ENCODE data around the gene RP9. TPM values are rescaled to one million over a fixed set of nuclear protein-coding genes. Genes with fewer than 3 reads are reported as not detected.

RP9 gene
- total and polyA plus RNA-seq, 2 donors (not counting 1 experiment from before 2014, with no cell fraction given) = 19.2 to 23.4 TPM

DNA sequence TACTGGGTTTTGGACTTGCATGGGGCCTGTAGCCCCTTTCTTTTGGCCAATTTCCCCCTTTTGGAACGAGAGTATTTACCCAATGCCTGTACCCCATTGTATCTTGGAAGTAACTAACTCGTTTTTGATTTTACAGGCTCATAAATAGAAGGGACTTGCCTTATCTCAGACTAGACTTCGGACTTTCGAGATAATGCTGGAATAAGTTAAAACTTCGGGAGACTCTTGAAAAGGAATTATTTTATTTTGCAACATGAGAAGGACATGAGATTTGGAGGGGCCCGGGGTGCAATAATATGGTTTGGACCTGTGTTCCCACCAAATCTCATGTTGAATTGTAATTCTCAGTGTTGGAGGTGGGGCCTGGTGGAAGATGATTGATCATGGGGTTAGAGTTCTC, 38.4 kb downstream of the RP9 start:
- Histone ChIP-seq H2AFZ (ENCODE audit: low read length) (no peak overlapping the region), H3K27me3 (ENCODE audit: control insufficient read depth, insufficient read depth, low read length) (no peaks in the 10 kb centered on the region), H3K4me1 (ENCODE audit: control insufficient read depth, extremely low read depth, insufficient read depth, low read length) (no peaks in the 10 kb centered on the region), H3K79me2 (ENCODE audit: control insufficient read depth, insufficient read depth, low read length) (no peaks in the 10 kb centered on the region), H3K4me2 (ENCODE audit: extremely low read depth, insufficient read depth, low read length) (no peak overlapping the region), H3K4me3 (replicated peaks in 1 of 4; ENCODE audit: control extremely low read depth in 1 of 4, insufficient read depth in 1 of 4, low read depth in 3 of 4, low read length in 4 of 4) (no peak overlapping the region), H4K20me1 (ENCODE audit: control insufficient read depth, extremely low read depth, insufficient read depth, low read length) (no peaks in the 10 kb centered on the region), H3K36me3 (ENCODE audit: control insufficient read depth, insufficient read depth, low read length) (no peaks in the 10 kb centered on the region), H3K9ac (ENCODE audit: insufficient read depth, low read length) (no peak overlapping the region), H3K27ac (ENCODE audit: insufficient read depth, low read length) (no peak overlapping the region), H3K9me3 (ENCODE audit: control insufficient read depth, insufficient read depth, low read depth, low read length) (no peaks in the 10 kb centered on the region)
- TF ChIP-seq EZH2 (IDR thresholded peaks at IDR 0.05; ENCODE audit: low read length, missing control alignments) = no peak
- TF ChIP-seq, protein P1, sequence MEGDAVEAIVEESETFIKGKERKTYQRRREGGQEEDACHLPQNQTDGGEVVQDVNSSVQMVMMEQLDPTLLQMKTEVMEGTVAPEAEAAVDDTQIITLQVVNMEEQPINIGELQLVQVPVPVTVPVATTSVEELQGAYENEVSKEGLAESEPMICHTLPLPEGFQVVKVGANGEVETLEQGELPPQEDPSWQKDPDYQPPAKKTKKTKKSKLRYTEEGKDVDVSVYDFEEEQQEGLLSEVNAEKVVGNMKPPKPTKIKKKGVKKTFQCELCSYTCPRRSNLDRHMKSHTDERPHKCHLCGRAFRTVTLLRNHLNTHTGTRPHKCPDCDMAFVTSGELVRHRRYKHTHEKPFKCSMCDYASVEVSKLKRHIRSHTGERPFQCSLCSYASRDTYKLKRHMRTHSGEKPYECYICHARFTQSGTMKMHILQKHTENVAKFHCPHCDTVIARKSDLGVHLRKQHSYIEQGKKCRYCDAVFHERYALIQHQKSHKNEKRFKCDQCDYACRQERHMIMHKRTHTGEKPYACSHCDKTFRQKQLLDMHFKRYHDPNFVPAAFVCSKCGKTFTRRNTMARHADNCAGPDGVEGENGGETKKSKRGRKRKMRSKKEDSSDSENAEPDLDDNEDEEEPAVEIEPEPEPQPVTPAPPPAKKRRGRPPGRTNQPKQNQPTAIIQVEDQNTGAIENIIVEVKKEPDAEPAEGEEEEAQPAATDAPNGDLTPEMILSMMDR (conservative IDR thresholded peaks at IDR 0.05 in 1 of 2, IDR thresholded peaks at IDR 0.05 in 1 of 2; ENCODE audit: low read depth in 1 of 2, low read length in 2 of 2) = no peak
- no peak for DNase-seq (ENCODE audit: low read depth in 2 of 2)

DNA sequence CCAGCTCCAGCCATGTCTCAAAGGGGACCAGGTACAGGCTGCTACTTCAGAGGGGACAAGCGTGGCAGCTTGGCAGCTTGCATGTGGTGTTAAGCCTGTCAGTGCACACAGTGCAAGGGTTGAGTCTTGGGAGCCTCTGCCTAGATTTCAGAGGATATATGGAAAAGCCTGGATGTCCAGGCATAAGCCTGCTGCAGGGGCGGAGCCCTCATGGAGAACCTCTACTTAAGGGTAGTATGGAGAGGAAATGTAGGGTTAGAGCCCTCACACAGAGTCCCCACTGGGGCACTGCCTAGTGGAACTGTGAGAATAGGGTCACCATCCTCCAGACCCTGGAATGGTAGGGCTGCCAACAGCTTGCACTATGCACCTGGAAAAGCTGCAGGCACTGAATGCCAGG, 38.9 kb downstream of the RP9 start:
- Histone ChIP-seq H3K27ac (ENCODE audit: insufficient read depth, low read length) (no peak overlapping the region), H3K27me3 (ENCODE audit: control insufficient read depth, insufficient read depth, low read length) (no peaks in the 10 kb centered on the region), H3K9me3 (ENCODE audit: control insufficient read depth, insufficient read depth, low read depth, low read length) (no peaks in the 10 kb centered on the region), H3K4me3 (replicated peaks in 1 of 4; ENCODE audit: control extremely low read depth in 1 of 4, insufficient read depth in 1 of 4, low read depth in 3 of 4, low read length in 4 of 4) (no peak overlapping the region), H3K4me2 (ENCODE audit: extremely low read depth, insufficient read depth, low read length) (no peak overlapping the region), H3K79me2 (ENCODE audit: control insufficient read depth, insufficient read depth, low read length) (no peaks in the 10 kb centered on the region), H3K9ac (ENCODE audit: insufficient read depth, low read length) (no peak overlapping the region), H3K36me3 (ENCODE audit: control insufficient read depth, insufficient read depth, low read length) (no peaks in the 10 kb centered on the region), H4K20me1 (ENCODE audit: control insufficient read depth, extremely low read depth, insufficient read depth, low read length) (no peaks in the 10 kb centered on the region), H2AFZ (ENCODE audit: low read length) (no peak overlapping the region), H3K4me1 (ENCODE audit: control insufficient read depth, extremely low read depth, insufficient read depth, low read length) (no peaks in the 10 kb centered on the region)
- DNase-seq (ENCODE audit: low read depth in 2 of 2) = no peak
- TF ChIP-seq, protein P1 (conservative IDR thresholded peaks at IDR 0.05 in 1 of 2, IDR thresholded peaks at IDR 0.05 in 1 of 2; ENCODE audit: low read depth in 1 of 2, low read length in 2 of 2) = no peak
- no peak for TF ChIP-seq EZH2 (IDR thresholded peaks at IDR 0.05; ENCODE audit: low read length, missing control alignments)

DNA sequence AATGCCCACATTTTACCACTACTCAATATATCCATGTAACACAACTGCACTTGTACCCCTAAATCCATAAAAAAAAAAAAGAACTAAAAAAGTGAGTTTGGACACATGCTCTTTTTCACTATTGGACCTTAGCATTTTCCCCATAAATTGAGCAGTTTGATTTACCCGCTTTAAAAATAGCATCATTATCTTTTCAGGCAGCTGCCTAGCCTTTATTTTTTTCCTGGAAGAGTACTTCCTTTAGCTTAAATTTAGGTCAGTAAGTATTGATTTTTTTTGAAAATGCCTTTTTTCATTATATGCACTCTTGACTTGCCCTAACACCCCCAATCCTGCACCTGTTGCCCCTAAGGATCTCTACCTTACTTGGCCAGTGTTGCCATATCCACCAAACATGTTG, 41.3 kb downstream of the RP9 start:
- H4K20me1 ChIP-seq (ENCODE audit: control insufficient read depth, extremely low read depth, insufficient read depth, low read length) = no peaks in the 10 kb centered on the region
- no peaks in the 10 kb centered on the region for H3K36me3 ChIP-seq (ENCODE audit: control insufficient read depth, insufficient read depth, low read length)
- H3K9ac ChIP-seq (ENCODE audit: insufficient read depth, low read length) = no peak overlapping the region
- TF ChIP-seq EZH2 (IDR thresholded peaks at IDR 0.05; ENCODE audit: low read length, missing control alignments) = no peak
- TF ChIP-seq, protein P1 (conservative IDR thresholded peaks at IDR 0.05 in 1 of 2, IDR thresholded peaks at IDR 0.05 in 1 of 2; ENCODE audit: low read depth in 1 of 2, low read length in 2 of 2) = no peak
- no peak overlapping the region for H2AFZ ChIP-seq (ENCODE audit: low read length)
- no peak overlapping the region for H3K27ac ChIP-seq (ENCODE audit: insufficient read depth, low read length)
- no peak for DNase-seq (ENCODE audit: low read depth in 2 of 2)
- no peak overlapping the region for H3K4me3 ChIP-seq (replicated peaks in 1 of 4; ENCODE audit: control extremely low read depth in 1 of 4, insufficient read depth in 1 of 4, low read depth in 3 of 4, low read length in 4 of 4)
- H3K4me2 ChIP-seq (ENCODE audit: extremely low read depth, insufficient read depth, low read length) = no peak overlapping the region
- no peaks in the 10 kb centered on the region for H3K4me1 ChIP-seq (ENCODE audit: control insufficient read depth, extremely low read depth, insufficient read depth, low read length)
- H3K79me2 ChIP-seq (ENCODE audit: control insufficient read depth, insufficient read depth, low read length) = no peaks in the 10 kb centered on the region
- H3K27me3 ChIP-seq (ENCODE audit: control insufficient read depth, insufficient read depth, low read length) = no peaks in the 10 kb centered on the region
- no peaks in the 10 kb centered on the region for H3K9me3 ChIP-seq (ENCODE audit: control insufficient read depth, insufficient read depth, low read depth, low read length)

Data from fibroblast of lung (primary cell).